Right kidney (tissue), 1 donor: ENCODE measurements around the gene SPRY4.
"Not testable (repeated sequence)": the region's sequence is repeated elsewhere in the genome, so short reads cannot be mapped to it uniquely, and the experiment has no call there.

Experiments
- DNase-seq: peaks from one replicate; pipeline ENCODE4 v3.0.0-alpha.2; 2016

The SPRY4 gene

DNA sequence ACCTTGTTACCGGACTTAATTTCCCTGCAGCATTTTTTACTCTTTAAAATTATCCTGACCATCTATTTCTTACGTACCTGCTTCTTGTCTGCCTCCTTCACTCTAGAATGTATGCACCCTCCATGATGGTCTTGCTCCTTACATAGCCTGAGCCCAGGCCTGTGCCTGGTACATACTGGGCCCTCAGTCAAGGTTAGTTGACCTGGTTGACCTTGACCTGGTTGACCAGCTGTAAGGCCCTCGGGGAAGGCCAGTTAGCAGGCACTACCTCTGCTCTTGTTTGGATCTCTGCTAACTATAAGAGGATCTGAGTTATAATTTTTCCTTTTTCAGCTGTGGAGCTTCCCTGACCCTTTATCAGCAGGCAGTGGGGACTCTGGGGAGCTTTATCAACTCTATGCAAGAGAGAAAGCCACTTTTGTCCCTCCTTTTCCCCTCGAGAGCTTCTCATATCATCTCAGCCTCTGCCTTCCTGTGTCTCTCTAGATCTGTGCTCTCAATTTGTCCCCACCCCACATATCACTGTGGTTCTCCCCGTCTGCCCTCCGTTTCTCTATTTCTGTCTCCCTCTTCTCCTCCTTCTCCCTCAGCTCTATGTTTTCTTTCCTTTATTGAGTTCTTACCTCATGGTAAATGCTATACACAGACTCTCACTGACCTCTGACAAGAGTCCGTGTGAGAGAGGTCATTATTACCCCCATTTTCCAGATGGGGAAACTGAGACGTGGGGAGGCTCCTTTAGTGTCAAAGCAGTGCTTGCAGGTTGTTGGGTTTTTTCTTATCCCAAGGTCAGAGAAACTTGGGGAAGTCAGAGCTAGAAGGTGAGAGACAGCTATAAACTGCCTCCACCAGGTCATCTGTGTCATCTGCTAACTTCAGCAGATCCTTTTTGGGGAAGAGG lies 28.6 kb downstream of the SPRY4 start:
- DNase-seq: no peak

DNA sequence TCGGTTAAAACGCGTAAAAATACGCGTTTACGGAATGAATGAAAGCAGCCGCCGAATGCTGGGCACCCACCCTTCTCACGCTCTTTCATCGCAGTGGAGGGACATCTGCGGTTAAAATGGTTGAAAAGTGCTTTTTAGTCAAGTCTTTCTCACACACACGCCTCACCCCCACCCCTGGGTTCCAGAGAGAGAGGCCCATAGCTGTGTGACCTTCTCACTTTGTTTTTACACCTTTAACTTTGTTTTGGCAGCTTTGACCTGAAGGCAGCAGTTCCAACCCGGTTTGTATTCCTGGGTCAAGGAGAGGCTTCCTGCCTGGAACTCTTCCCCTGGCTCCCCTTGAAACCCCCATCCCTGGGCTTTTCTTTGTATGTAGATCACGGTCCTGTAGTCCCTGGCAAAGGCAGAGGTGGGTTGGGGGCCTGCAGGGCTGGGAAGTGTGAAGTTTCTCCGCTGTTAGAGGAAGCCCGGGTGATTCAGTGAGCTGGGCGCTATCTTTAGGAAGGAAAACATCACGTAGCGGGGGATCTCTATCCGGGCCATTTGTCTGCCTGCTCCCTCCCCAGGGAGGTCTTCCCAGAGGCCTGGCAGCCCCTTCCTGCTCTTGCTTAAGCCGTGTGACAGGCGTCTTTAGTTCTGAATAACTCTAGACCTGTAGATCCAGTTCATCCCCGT lies 29.6 kb downstream of the SPRY4 start:
- DNase-seq: no peak

DNA sequence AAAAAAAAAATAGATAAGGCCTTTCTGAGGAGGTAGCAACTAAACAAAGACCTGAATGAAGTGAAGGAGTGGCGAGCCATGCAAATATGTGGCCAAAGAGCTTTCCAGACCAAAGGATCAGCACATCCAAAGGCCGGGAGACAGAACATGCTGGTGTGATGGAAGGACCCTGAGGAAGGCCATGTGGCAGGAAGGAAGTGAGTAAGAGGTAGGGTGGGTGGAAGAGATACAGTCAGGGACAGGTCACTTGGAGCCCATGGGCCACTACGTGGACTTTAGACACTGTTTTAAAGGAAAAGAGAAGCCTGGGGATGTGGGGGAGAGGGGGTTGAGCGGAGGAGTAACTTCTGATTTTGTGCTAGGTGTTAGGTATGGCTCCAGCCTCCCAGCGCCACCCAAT lies 31.3 kb downstream of the SPRY4 start:
- DNase-seq: no peak

DNA sequence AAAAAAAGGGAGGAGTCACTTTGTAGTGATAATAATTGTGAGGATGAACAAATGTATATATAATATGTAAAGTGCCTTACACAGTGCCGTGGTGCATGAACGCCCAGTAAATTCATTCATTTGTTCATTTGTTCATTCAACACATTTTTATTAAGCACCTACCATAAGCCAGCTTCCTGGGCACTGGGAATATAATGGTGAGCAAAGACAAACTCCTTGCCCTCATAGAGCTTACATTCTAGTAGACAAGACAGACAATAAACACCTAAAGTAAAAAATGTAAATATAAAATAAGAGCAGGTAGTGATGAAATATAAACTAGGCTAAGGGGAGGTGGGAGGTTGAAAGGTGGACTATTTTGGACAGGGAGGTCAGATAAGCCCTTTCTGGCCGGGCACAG lies 32.0 kb downstream of the SPRY4 start:
- DNase-seq: no peak

DNA sequence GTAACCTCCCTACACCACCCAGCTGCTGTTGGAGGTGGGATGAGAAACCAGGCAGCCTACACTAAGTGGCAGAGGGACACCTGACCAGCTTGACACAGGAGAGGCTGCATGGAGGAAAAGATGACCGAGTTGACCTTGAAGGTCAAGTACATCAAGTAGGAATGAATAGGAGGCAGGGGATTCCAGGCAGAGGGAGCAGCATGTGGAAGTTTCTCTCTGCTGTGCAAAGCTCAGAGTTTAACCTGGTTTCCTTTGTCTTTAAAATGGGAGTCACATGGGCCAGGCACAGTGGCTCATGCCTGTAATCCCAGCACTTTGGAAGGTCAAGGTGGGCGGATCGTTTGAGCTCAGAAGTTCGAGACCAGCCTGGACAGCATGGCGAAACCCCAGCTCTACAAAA lies 32.6 kb downstream of the SPRY4 start:
- DNase-seq: no peak

DNA sequence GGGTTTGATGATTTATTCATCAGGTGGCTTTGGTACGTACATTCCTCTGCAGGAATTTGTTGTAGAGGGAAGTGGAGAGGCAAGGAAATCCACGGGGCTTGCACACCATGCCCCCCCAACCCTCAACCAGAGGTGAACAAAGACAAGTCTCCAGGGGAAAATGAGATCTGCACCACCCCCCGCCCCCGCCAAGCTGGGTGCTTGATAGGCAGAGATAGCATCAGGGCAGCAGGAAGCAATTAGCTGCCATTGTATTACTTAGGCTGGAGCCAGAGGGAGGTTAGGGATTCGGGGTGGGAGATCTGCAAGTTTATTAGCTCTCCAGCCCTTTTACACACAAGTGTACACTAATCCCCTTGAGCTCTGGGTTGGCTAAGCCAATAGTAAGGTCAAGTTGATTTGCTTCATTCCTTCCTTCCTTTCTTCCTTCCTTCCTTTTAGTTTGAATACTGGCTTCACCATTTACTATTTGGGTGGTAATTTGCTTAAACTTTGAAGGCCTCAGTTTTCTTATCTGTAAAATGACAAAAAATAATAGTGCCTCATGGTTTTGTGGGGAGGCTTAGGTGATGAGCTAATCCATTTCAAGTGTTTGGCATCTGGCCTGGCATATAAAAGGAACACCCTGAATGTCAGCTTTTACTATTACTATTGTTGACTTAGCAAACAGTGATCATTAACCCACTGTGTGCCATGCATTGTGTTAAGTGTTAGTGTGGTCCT lies 34.1 kb downstream of the SPRY4 start:
- DNase-seq: peak; percentile 57

DNA sequence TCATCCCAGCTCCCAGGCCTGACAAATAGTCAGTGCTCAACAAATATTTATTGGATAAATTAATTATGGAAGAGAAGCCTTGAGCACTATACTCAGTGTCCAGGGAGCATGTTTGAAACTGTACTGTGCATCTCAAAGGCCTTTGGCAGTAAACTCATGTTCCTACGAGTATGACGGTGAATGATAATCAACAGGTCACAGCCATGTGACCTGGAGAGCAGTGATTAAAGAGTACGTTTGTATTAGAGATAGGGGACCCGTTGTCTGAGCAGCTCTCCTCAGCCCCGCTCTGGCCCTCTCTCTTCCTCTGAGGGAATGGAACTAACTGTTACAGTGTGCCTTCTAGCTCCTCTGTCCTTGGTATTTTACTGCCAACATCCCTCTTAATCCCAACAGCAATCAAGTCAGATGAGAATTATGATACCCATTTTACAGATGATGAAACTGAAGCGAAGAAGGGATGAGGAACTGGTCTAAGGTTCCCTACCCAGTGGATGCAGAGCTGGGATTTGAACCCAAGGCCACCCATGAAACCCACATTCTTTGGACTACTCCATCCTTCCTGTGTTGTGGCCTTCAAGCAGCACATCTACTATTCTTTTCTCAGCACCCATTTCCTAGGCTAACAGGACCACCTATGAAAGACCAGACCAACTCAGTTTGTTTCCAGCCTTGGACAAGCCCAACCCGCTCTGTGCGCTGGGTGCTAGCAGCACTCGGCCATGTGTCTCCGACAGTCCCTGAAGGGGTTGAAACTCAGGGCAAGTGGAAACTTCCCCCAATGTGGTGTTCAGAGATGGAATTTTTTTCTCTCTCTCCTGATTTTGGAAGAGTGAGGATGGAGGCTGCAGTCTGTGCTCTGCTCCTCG lies 34.9 kb downstream of the SPRY4 start:
- no peak for DNase-seq

DNA sequence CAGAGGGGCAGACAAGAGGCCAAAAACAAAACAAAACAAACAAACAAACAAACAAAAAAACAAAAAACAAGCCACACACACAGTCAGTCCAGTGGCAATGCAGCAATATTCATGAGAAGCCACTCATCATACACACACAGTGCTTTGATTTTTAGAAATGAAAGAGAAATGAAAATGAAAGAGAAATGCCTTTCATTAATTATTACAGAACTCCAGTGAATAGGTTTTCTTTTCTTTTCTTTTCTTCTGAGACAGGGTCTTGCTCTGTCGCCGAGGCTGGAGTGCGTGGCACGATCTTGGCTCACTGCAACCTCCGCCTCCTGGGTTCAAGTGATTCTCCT lies 36.9 kb downstream of the SPRY4 start:
- no peak for DNase-seq

DNA sequence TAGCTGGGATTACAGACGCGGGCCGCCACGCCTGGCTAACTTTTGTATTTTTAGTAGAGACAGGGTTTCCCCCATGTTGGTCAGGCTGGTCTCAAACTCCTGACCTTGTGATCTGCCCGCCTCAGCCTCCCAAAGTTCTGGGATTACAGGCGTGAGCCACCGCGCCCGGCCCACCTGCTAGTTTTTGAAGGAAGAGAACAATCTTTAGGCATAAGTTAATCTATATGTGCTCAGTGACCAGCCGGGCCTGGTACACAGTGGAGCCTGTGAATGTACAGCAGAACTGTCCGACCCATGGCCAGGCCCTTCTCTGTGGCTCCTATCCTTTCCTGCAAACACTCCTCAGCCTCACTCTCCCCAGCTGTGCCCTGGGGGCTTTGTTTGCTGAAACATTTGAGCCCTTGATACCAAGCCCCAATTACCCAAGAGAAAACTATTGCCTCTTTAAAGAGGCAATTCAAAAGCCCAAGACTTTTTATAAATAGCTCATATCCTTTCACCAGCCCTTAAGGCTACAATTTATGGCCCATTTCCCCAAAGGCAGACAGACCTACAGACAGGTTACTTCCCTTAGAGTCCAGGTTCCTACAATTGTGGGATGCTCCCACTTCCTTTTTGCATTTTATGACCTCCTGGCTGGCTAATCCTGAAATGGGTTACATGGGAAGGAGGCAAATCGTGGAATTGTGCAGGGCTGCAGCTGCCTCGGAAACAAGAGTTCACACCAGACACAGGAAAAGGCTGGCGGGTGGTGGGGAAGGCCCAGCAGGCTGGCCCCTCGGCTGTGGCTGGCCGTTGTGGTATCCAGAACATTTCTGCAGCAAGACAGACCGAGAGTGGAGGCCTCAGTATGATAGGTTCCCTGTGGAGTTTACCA lies 37.5 kb downstream of the SPRY4 start:
- DNase-seq: no peak

DNA sequence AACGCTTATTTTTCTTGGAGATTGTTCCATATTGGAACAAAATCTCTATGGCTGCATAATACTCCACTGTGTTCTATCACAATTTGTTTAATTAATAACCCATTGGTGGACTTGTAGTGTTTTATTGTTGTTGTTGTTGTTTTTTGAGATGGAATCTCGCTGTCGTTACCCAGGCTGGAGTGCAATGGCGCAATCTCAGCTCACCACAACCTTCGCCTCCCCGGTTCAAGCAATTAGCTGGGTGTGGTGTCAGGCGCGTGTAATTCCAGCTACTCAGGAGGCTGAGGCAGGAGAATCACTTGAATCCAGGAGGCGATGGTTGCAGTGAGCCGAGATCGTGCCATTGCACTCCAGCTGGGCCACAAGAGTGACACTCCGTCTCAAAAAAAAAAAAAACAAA lies 38.7 kb downstream of the SPRY4 start:
- DNase-seq: no peak

DNA sequence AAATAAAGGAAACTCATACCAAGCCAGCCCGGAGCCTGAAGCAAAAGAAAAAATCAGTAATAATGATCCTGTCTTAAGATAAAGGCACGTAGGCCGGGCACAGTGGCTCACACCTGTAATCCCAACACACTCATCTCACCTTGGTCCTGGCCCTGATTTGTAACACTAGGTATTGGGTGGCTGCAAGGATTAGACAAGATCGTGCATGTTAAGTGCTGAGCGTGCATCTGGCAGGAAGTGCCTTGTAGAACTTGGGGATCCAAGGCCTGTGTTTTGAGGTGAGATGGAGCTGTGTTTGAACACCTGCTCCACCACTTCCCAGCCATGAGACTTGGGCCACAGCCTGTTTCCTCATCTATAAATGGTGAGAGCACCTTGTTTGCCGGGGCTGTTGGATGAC lies 41.5 kb downstream of the SPRY4 start:
- no peak for DNase-seq

DNA sequence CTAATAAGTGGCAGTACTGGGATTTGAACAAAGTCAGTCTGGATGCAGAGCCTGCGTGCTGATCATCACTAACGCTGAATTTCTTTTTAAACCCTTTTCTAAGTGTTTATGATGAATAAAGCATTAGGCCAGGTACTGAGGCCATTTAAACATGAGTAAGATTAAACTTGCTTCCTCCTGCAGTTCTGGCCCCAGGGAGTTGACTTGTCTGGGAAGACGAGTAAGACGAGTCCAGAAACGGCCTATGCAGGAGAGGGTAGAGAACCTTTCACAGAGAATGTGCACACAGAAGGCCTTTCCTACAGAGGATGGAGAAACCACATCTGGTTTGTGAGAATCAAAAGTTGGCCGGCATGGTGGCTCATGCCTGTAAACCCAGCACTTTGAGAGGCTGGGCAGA lies 42.9 kb downstream of the SPRY4 start:
- no peak for DNase-seq

DNA sequence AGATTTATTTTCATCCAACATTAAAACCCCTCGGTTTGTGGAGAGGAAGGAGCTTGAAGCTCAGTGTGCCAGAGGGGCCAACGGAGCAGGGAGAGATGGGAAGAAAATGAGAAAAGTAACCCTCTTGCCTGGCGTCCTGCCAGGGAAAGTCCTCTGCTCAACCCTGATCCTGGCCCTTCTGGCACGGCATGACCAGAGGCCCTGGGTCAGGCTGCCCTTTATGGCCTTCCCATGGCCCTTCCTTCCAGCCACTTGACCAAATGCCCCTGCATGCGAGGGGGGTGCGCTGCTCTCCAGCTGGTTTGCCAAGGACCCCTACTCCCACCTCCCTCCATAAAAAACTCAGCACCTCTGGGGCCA lies 43.8 kb downstream of the SPRY4 start:
- no peak for DNase-seq

DNA sequence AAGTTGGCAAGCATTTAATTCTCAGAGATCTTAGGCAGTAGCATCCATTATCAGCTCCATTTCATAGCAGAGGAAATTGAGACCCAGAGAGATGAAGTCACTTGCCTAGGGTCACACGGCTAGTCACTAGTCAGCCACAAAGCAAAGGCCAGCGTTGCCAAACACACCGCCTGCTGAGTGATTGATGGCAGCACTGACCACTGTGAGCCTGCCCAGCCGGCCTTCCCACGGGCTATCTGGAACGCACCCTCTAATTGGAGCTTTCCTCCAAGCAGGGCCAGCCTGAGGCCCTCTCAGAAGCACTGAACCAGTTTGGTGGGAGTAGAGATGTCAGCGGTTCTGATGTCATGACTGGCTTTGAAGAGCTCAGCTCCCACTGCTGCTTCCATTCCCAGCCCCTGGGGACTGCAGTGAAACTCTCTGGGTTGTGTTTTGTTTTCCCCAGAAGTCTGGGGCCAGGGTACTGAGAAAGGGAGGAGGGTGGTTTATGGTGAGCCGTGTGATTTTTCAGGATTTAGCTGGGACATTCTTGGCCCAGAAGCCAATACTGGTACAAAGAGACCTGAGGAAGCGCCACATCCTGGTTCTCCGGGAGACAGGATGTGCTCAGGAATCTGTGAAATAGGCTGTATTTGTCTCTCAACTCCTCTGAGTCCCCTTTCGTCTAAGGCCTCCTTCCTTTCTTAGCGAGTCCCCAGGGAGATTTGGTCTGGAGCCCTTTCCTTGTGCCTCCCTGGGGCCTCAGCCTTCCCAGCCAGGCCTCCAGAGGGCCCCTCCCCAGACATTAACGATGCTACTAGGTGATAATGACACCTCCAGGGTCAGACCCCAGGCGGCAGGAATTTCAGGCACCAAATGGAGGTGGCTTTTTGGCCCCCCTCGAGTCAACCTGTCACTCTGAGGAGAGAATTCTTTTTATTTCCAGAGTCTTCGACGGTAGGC lies 44.5 kb downstream of the SPRY4 start:
- DNase-seq: peak; percentile 70

DNA sequence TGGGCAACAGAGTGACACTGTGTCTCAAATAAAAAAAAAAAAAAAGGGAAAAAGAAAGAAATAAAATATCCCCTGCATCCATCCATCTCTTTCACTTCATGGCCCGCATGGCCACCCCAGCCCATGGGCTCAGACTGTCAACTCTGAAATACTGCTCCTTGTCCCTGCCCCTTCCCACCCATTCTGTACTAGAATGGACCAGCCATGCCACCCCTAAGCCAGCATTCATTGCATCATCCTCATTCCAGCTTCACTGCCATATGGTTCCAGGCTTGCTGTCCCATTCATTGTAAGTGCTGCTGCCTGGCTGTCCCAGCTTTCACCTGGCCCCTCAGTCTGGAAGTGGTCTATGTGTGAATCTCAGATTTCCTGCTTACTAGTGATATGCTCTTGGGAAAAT lies 46.2 kb downstream of the SPRY4 start:
- DNase-seq: no peak

DNA sequence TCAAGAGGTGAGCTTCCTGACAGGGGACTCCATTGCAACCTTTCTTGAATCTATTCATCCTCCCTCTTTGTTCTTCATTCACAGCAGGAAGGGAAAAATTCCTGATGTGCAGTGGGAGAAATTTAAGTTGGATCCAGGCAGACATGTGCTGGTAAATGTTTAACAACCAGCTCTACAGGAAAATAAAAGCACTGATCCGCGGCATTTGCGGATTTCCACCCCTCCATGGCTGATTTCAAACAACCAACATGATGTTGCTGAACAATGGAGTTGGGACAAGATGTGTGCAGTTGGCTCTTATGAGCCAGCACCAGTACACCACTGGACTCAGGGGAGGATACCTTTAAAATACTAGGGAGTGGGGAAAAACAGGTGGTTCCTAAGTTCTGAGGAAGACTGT lies 47.0 kb downstream of the SPRY4 start:
- peak; percentile 64 for DNase-seq

DNA sequence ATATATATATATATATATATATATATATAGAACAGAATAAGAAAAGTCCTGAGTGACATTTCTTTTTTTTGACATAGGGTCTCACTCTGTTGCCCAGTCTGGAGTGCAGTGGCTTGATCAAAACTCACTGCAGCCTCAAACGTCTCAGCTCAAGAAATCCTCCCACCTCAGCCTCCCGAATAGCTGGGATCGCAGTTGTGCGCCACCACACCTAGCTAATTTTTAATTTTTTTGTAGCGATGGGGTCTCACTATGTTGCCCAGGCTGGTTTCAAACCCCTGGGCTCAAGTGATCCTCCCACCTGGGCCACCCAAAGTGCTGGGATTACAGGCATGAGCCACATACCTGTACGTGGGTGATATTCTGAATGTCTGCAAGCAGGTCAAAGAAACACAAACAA lies 48.3 kb downstream of the SPRY4 start:
- DNase-seq: no peak

DNA sequence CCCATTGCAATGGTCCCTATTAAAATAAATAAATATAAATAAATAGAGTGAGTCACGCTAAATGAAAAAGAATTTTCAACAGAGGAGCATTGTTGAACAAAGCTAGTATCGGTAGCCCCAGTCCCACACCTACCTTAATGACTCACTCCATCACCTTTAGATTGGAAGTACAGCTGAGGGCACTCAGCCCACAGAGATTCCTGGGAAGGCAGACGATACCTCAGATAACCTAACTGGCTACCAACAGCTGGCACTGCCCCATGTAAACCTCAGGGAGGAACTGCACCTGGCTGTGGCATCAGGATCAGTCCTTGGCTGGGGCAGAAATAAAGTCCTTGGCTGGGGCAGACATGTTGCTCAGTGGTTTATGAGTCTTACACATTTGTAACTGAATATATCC lies 49.3 kb downstream of the SPRY4 start:
- no peak for DNase-seq

DNA sequence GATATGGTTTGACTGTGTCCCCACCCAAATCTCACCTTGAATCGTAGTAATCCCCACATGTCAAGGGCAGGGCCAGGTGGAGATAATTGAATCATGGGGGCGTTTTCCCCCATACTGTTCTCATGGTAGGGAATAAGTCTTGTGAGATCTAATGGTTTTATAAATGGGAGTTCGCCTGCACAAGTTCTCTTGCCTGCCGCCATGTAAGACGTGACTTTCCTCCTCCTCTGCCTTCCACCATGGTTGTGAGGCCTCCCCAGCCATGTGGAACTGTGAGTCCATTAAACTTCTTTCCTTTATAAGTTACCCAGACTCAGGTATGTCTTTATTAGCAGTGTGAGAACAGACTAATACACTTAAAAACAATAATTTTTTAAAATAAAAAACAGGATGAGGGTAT lies 52.2 kb downstream of the SPRY4 start:
- DNase-seq: not testable (repeated sequence)

DNA sequence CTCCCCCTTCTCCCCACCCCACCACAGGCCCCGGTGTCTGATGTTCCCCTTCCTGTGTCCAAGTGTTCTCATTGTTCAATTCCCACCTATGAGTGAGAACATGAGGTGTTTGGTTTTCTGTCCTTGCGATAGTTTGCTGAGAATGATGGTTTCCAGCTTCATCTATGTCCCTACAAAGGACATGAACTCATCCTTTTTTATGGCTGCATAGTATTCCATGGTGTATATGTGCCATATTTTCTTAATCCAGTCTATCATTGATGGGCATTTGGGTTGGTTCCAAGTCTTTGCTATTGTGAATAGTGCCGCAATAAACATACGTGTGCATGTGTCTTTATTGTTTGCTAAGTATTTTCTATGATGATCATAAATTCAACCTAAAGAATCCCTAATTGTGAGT lies 60.7 kb downstream of the SPRY4 start:
- DNase-seq: not testable (repeated sequence)
